A549 (cell line): Measurements from ENCODE around the gene SUPT3H.

ENCODE experiments used
- BHLHE40 ChIP-seq: IDR thresholded peaks from 2 replicates; pipeline ENCODE4 v1.6.1; 2012; ENCODE audit warnings: low read depth, low read length, inconsistent platforms
- CBX2 ChIP-seq: fragments of 200-600 bp; sonication (generic); IDR thresholded peaks from 2 replicates; pipeline ENCODE4 v1.6.1; 2016; ENCODE audit warnings: low read depth, mild to moderate bottlenecking, borderline replicate concordance
- CTCF ChIP-seq: fragments of >200 bp; sonication (Bioruptor Twin); formaldehyde crosslinking; IDR thresholded peaks from 3 replicates; pipeline ENCODE4 v1.5.1; 2016
- RAD21 ChIP-seq, 2 experiments: fragments of >200 bp in 1 of 2; sonication (Bioruptor Twin) in 1 of 2; formaldehyde crosslinking in 1 of 2; IDR thresholded peaks in 1 of 2; conservative IDR thresholded peaks in 1 of 2; 2 replicates in 1 of 2; 3 replicates in 1 of 2; pipeline ENCODE4 v1.6.1; 2012 to 2018; ENCODE audit warnings: inconsistent platforms in 1 of 2
- RARB ChIP-seq: fragments of 250-450 bp; sonication (Bioruptor Pico); IDR thresholded peaks from 2 replicates; pipeline ENCODE4 v1.8.0; 2021; ENCODE audit warnings: mild to moderate bottlenecking, moderate library complexity
- REST ChIP-seq: fragments of 200-600 bp; sonication (generic); IDR thresholded peaks from 2 replicates; pipeline ENCODE4 v1.6.1; 2016; ENCODE audit warnings: antibody characterized with exemption, mild to moderate bottlenecking, moderate library complexity
- SMC3 ChIP-seq: fragments of >200 bp; sonication (Bioruptor Twin); formaldehyde crosslinking; IDR thresholded peaks from 3 replicates; pipeline ENCODE4 v1.6.1; 2018; ENCODE audit warnings: inconsistent platforms
- USF2 ChIP-seq: fragments of 450-650 bp; IDR thresholded peaks from 2 replicates; pipeline ENCODE4 v1.6.1; 2014; ENCODE audit warnings: antibody characterized with exemption
- ZNF302 ChIP-seq: fragments of 250-450 bp; sonication (Bioruptor Pico); IDR thresholded peaks from 2 replicates; pipeline ENCODE4 v1.9.0; 2021; ENCODE audit warnings: inconsistent platforms, mild to moderate bottlenecking, moderate library complexity
- TF ChIP-seq, protein P1 (sequence below): fragments of 250-450 bp; sonication (Bioruptor Pico); IDR thresholded peaks from 2 replicates; pipeline ENCODE4 v1.5.0; 2021; ENCODE audit warnings: mild to moderate bottlenecking, moderate library complexity, borderline replicate concordance

- TF ChIP-seq CTCF (no peak), REST (no peak), BHLHE40 (no peak), ZNF302 (CRISPR knock-in tag) (no peak), RARB (CRISPR knock-in tag) (no peak), RAD21 (conservative IDR thresholded peaks at IDR 0.05 in 1 of 2, IDR thresholded peaks at IDR 0.05 in 1 of 2) (no peak), SMC3 (no peak), CBX2 (no peak), USF2 (no peak)
- TF ChIP-seq, protein P1, sequence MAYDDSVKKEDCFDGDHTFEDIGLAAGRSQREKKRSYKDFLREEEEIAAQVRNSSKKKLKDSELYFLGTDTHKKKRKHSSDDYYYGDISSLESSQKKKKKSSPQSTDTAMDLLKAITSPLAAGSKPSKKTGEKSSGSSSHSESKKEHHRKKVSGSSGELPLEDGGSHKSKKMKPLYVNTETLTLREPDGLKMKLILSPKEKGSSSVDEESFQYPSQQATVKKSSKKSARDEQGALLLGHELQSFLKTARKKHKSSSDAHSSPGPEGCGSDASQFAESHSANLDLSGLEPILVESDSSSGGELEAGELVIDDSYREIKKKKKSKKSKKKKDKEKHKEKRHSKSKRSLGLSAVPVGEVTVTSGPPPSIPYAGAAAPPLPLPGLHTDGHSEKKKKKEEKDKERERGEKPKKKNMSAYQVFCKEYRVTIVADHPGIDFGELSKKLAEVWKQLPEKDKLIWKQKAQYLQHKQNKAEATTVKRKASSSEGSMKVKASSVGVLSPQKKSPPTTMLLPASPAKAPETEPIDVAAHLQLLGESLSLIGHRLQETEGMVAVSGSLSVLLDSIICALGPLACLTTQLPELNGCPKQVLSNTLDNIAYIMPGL (CRISPR knock-in tag), result no peak
Measured at GRCh38 chr6:44926556-44926955, 451.2 kb downstream of the SUPT3H start.
